ENCODE measurements around the gene SULT1C3.

DNA sequence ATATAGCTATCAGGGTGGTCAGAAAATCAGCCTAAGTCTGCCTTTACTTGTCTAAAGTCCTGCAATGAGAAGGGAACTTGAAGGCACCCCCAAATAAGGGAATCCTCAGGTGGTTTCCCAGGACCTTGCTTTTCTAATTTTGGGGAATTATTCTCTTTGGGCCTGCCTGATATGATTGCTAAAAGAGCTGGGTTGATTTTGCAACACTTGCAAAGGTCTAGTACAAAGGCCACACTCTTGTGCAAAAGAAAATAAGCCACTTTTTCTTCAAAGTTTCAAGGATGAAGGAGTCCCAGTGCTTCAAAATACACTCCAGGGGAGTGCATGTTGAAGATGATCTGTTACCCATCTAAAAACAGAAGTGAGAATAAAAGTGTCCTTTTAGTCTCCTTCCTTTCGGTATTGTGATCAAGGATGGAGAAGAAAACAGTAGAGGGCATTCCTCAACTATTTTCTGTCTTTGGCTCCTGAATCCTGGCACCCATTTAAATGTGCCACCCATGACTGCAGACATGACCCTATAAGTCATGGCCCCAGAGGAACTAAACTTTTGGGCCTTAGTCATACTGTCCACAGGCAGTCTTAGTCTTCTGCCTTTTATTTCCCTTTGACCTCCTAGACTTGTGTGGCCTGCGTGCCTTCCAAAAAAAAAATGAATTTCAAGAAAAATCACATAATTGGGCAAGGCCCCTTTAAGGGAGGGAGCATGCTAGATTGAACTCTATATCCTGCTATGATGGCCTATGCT is 5.1 kb downstream of the SULT1C3 start:
- TF ChIP-seq, protein P1, sequence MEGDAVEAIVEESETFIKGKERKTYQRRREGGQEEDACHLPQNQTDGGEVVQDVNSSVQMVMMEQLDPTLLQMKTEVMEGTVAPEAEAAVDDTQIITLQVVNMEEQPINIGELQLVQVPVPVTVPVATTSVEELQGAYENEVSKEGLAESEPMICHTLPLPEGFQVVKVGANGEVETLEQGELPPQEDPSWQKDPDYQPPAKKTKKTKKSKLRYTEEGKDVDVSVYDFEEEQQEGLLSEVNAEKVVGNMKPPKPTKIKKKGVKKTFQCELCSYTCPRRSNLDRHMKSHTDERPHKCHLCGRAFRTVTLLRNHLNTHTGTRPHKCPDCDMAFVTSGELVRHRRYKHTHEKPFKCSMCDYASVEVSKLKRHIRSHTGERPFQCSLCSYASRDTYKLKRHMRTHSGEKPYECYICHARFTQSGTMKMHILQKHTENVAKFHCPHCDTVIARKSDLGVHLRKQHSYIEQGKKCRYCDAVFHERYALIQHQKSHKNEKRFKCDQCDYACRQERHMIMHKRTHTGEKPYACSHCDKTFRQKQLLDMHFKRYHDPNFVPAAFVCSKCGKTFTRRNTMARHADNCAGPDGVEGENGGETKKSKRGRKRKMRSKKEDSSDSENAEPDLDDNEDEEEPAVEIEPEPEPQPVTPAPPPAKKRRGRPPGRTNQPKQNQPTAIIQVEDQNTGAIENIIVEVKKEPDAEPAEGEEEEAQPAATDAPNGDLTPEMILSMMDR (IDR thresholded peaks at IDR 0.05): no peak
- TF ChIP-seq EZH2 (IDR thresholded peaks at IDR 0.05; ENCODE audit: borderline replicate concordance, insufficient read depth, low read depth, low read length, poor library complexity, severe bottlenecking): no peak
